ENCODE measurements around the gene LRMDA.
"Not testable (repeated sequence)": the region's sequence is repeated elsewhere in the genome, so short reads cannot be mapped to it uniquely, and the experiment has no call there.

LRMDA gene

GRCh38 chr10:75592151-75592787, 160.8 kb downstream of the LRMDA start:
- no peak for DNase-seq

GRCh38 chr10:75592791-75593643, 161.6 kb downstream of the LRMDA start:
- DNase-seq = no peak

DNA sequence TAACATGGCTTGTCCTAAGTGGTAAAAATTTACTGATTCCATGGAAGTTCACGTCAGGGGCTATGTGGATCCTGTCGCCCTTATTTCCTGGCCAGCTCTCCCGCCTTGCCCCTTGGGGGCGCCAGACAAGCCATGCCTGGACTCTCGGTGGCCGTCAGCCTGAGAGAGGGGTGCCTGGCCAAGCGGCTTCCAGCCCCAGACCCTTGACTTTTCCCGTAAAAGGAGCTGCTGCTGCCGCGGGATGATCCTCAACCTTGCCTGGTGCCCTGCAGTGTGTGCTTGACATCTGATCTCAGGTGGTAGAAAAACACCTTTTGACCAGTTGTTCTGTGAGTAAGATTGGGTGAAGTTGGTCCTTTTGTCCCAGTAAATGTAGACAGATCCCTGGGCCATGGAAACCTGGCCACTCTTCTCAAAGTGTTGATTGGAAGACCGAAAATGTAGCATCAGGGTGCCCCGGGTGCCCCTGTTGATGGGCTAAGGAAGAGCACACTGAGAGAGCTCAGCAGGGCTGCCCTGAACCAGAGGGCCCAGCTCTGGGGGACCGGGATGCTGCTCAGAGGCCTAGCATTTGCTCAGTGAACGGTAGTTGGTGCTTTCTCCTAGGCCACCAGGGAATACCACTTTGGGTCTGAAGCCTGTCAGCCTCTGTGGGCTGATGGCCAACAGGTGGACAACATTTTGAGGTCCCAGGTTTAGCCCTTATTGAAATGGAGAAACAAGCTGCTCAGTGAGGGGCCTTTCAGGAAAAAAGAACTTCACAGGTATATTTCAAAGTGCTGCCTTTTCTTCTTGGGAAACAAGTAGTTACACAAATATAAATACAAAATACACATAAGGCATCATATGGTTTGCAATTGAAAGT, 162.5 kb downstream of the LRMDA start:
- no peak for DNase-seq

- no peak for DNase-seq
Measured at GRCh38 chr10:75596930-75597620, 165.7 kb downstream of the LRMDA start.

DNA sequence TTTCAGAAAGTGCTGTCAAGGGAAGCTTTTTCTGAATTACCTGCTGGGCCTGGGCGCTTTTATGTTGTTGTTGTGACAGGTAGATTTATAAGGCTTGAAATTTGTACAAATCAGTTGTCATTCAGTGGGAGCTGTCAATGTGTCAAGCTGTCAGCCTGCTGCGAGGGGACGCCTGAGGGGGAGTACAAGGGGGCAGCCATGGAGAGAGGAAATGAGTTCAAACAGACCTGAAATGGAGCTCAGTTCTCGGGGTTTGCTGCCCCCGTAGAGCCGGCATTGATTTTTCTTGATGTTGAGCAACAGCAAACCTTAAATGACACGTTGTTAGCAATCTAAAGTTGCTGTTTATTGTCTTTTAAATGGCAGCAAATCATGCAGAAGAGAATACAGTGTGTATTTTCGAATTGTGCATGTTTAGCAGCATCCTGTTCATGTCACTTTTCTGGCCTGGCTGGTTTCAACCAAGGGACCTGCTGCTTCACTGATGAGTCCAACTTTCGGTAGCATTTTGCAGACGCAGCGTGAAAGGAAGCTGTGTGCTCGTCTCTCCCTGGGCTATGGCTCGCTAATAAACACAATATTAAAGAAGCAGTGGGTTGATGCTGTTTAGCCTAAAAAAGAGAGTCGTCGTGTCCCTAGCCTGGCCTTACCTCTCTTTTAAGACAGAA, 166.5 kb downstream of the LRMDA start:
- DNase-seq = no peak

GRCh38 chr10:75598998-75599397, 167.6 kb downstream of the LRMDA start:
- DNase-seq = no peak

GRCh38 chr10:75599875-75600648, 168.6 kb downstream of the LRMDA start:
- DNase-seq = no peak

DNA sequence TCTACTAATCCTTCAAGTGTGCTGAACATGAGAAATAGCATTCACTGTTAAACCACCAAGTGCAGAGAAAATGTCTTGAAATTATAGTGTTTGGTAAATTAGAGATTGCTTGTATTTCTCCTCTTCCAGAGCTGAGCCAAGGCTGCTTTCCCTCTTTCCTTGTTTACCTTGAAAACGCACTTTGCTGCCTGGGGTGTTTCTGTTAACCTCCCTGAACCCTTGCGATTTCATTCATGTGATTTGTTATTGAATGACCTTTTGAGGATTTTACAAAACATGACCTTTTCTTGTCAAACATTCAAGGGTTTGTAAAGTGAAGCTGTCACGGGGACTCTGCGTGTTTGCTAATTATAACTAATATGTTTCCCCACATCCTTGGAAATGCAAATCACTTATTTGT, 169.4 kb downstream of the LRMDA start:
- no peak for DNase-seq

- no peak for DNase-seq
Measured at GRCh38 chr10:75602341-75602740, 170.9 kb downstream of the LRMDA start.

DNA sequence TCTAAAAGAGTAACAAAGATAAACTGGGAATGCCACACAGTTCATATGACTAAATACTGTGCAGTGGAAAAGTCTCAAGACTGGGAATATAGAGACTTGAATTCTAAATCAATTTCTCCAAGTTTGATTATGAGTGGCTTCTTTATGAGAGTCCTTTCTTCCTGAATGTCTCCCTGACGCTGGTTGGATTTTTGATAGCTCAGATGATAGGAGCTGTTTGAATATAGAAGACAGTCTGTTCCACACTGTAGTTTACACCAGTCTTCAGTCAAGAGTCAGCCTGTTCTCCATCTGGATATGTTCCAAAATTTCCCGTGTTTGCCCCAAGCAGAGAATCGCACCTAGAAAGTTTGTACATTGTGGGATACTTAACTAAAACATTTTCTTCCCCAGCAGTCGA, 173.7 kb downstream of the LRMDA start:
- no peak for DNase-seq

DNA sequence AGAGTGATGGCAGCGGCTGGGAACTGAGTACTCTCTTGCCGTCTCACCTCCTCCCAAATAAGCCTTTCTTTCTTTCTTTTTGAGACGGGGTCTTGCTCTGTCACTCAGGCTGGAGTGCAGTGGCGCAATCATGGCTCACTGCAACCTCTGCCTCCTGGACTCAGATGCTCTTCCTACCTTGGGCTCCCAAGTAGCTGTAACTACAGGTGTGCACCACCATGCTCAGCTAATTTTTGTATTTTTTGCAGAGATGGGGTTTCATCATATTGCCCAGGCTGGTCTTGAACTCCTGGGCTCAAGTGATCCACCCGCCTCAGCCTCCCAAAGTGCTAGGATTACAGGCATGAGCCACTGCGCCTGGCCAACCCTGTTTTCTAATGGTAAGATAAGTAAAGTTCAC, 174.4 kb downstream of the LRMDA start:
- DNase-seq = not testable (repeated sequence)

DNA sequence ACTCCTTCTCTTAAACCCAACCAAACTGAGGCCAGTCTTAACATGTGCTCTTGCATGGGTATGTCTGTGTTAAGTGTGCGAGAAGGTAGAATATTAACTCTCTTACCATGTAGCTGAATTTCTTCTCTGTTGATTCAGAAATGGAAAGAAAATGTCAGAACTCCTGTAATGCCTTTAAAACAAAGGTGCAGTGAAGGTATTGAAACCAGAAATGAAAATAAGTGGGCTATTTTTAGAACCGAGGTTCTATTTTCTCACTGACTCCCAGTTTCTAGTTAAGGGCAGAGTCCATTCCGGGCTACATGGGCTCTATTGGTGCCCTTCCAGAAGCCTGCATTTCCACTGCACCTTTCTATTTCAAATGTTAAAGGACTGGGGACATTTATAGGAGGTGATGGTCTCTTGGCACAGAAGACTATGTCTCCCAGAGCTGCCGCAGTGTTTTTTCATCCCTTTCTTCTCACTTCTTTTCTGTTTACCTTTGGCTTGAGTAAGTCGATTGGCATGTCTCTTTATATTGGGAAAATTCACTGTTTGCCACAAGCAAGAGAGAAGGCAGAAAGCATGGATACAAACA, 174.9 kb downstream of the LRMDA start:
- no peak for DNase-seq

DNA sequence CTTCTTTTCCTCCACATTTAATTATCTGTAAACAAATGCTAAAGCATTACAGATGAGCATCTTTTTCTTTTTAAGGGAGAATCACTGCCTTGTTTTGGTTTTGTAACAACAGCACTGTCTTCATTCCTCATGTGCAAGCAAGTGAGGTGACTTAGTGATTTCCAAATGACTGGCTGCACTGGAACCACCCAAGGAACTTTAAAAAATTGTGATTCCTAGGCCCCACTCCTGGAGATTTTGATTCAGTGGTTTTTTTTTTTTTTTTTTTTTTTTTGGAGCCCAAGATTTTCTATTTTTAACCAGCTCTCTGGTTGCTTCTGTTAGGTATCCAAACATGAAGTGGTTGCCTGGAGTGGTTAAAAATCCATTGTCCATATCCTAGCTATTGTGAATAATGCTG, 176.2 kb downstream of the LRMDA start:
- no peak for DNase-seq

DNA sequence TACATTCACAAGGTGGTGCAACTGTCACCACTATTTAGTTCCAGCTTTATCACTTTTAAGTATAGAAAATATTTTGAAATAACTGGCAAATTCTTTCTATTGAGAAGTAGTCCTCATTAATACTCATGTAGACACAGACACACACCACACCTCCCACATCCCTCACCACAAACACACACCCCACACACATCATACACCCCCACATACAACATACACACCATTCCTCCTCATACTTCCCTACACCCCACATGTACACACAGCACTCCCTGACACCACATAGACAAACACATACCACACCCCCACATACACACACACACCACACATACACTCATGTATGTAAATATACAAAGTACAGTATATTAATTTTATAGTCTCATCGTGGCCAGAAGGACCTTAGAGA, 178.8 kb downstream of the LRMDA start:
- DNase-seq = no peak

GRCh38 chr10:75611172-75611992, 180.0 kb downstream of the LRMDA start:
- DNase-seq = no peak

- no peak for DNase-seq
Measured at GRCh38 chr10:75611993-75612372, 180.6 kb downstream of the LRMDA start.

GRCh38 chr10:75612904-75613684, 181.7 kb downstream of the LRMDA start:
- DNase-seq = no peak

DNA sequence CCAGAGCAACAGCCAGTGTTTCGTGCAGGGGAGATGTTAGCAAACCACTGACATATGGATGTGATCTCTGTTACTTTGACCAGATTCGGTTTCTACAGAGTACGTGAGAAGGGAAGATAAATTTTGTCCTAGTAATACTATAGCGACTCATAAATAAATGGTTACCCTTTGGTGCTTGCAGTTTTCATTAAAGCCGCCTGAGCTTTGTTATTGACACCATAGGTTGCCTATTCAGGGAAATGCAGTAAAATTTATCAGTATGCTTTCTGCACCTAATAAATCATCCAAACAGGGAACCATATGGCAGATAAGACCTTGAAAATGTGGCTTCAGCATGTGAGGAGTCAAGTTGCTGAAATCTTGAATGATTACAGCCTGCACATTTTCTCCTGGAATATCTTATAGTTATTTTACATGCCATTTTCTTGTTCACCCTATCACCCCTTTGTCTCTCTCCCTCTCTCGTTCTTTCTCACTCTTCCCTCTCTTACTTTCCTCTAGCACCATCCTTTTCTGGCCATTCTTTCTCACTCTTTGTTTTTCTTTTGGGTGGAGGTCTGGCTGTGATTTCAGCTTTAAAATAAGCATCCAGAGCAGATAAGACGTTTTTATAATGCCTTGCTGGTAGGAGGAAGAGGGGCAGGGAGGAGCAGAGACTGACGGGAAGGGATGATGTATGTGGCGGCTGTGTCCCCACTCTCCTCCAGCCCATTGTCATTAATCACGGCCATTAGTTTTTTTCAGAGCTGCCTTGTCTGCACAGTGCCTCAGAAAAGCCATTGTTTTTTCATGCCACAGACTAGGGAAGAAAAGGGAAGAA, 182.5 kb downstream of the LRMDA start:
- no peak for DNase-seq

Measured in cerebellar nuclear complex (tissue), 1 donor.